GM12878 (cell line): ENCODE results near the gene COL13A1. TPM values are rescaled to one million over a fixed set of nuclear protein-coding genes. Genes with fewer than 3 reads are reported as not detected.

Experiments
- ATAC-seq: fragments of 200-7000 bp; cut with Tn5 transposase; 3 replicates; pipeline ENCODE4 v1.9.1; 2020; ENCODE audit warnings: mild to moderate bottlenecking, moderate library complexity
- BruUV-seq: library from RNA; stranded (reverse); fragments of 400-500 nt; replicated peaks from 2 replicates; lab custom pipeline; 2021; lab: Mats Ljungman, UMichigan
- CTCF ChIA-PET: fragments of 300-600 bp; sonication (Branson Sonifier 250); formaldehyde crosslinking; extraction: SDS; loops from one replicate; lab custom pipeline; 2021; ENCODE audit warnings: inconsistent platforms; lab: Yijun Ruan, JAX
- POLR2A ChIA-PET: fragments of 350-600 bp; formaldehyde crosslinking; extraction: SDS; loops from one replicate; lab custom pipeline; 2021; ENCODE audit warnings: inconsistent platforms; lab: Charles Lee
- RAD21 ChIA-PET: fragments of 300-600 bp; sonication (Branson Sonifier 250); formaldehyde crosslinking; loops from one replicate; lab custom pipeline; 2023; ENCODE audit warnings: antibody characterized with exemption; ENCODE audit not compliant: unreplicated experiment; lab: Charles Lee
- SMC1A ChIA-PET: fragments of 300-600 bp; sonication (Branson Sonifier 250); formaldehyde crosslinking; loops from one replicate; lab custom pipeline; 2023; ENCODE audit not compliant: unreplicated experiment, uncharacterized antibody; lab: Charles Lee
- DNase-seq: peaks from one replicate; pipeline ENCODE4 v3.0.0-alpha.2; 2011; ENCODE audit warnings: low read depth, low spot score
- FAIRE-seq: peaks from 3 replicates; lab custom pipeline; 2011; peaks lifted over from hg19 to GRCh38; lab: Jason Lieb, UNC
- H2AFZ ChIP-seq: 2 replicates; pipeline ENCODE4 v1.6.0; 2011; ENCODE audit warnings: low read depth, low read length, control low read depth; ENCODE audit not compliant: control insufficient read depth
- H3K27ac ChIP-seq: 2 replicates; pipeline ENCODE4 v1.5.1; 2011; ENCODE audit warnings: control low read depth; ENCODE audit not compliant: control insufficient read depth, insufficient read depth
- H3K27me3 ChIP-seq, 2 experiments: replicated peaks in 1 of 2; 2 replicates each; pipeline versions ENCODE4 v1.6.0 to v1.6.1; 2011; ENCODE audit warnings: low read length in 1 of 2; ENCODE audit not compliant: control insufficient read depth in 2 of 2, insufficient read depth in 2 of 2
- H3K36me3 ChIP-seq, 2 experiments: 2 replicates each; pipeline ENCODE4 v1.5.1; 2011; ENCODE audit warnings: low read length in 1 of 2; ENCODE audit not compliant: control insufficient read depth in 2 of 2, insufficient read depth in 2 of 2
- H3K4me1 ChIP-seq: 2 replicates; pipeline ENCODE4 v1.6.1; 2011; ENCODE audit warnings: mild to moderate bottlenecking, low read length, moderate library complexity, mixed read lengths; ENCODE audit not compliant: control insufficient read depth, insufficient read depth
- H3K4me2 ChIP-seq: 2 replicates; pipeline ENCODE4 v1.6.0; 2011; ENCODE audit warnings: control low read depth; ENCODE audit not compliant: control insufficient read depth, insufficient read depth
- H3K4me3 ChIP-seq: fragments of 200-600 bp; sonication (generic); 2 replicates; pipeline ENCODE4 v1.5.1; 2016
- H3K79me2 ChIP-seq: 2 replicates; pipeline ENCODE4 v1.6.0; 2011; ENCODE audit warnings: low read length; ENCODE audit not compliant: control insufficient read depth, insufficient read depth
- H3K9ac ChIP-seq: 2 replicates; pipeline ENCODE4 v1.8.0; 2011; ENCODE audit warnings: low read length, control low read depth, mixed read lengths; ENCODE audit not compliant: control insufficient read depth, insufficient read depth
- H3K9me3 ChIP-seq: replicated peaks from 3 replicates; pipeline ENCODE4 v1.5.1; 2011; ENCODE audit warnings: mild to moderate bottlenecking, low read length; ENCODE audit not compliant: control insufficient read depth, insufficient read depth
- H4K20me1 ChIP-seq: 2 replicates; pipeline ENCODE4 v1.6.0; 2011; ENCODE audit not compliant: control insufficient read depth, insufficient read depth
- EP300 ChIP-seq, 2 experiments: fragments of 150-350 bp in 1 of 2; IDR thresholded peaks; 2 replicates each; pipeline ENCODE4 v1.6.1; 2011 to 2012; ENCODE audit warnings: low read depth in 2 of 2, low read length in 2 of 2, borderline replicate concordance in 1 of 2, improper control_type of control experiment in 1 of 2, inconsistent platforms in 1 of 2; ENCODE audit not compliant: control insufficient read depth in 1 of 2
- MTA3 ChIP-seq: IDR thresholded peaks from 2 replicates; pipeline ENCODE4 v1.6.1; 2012; ENCODE audit warnings: low read length, inconsistent platforms, borderline replicate concordance
- NFYA ChIP-seq: IDR thresholded peaks from 2 replicates; pipeline ENCODE4 v1.6.1; 2011; ENCODE audit warnings: low read depth, mild to moderate bottlenecking, low read length, improper control_type of control experiment, borderline replicate concordance
- PAX8 ChIP-seq: fragments of 450-650 bp; IDR thresholded peaks from 2 replicates; pipeline ENCODE4 v1.6.1; 2017; ENCODE audit warnings: mild to moderate bottlenecking, moderate library complexity
- STAT1 ChIP-seq: fragments of 450-650 bp; conservative IDR thresholded peaks from 2 replicates; pipeline ENCODE4 v1.6.1; 2014; ENCODE audit warnings: antibody characterized with exemption, mild to moderate bottlenecking
- TCF7 ChIP-seq: IDR thresholded peaks from 2 replicates; pipeline ENCODE4 v1.6.1; 2014; ENCODE audit warnings: antibody characterized with exemption, borderline replicate concordance
- WGBS: methylation state at CpG from one replicate; pipeline ENCODE4 v1.1.6; 2016; ENCODE audit warnings: low lambda C conversion rate; ENCODE audit not compliant: insufficient replicate concordance, insufficient coverage; ENCODE audit errors: missing lambda C conversion rate; 5-methylcytosine and 5-hydroxymethylcytosine counted together
- in situ Hi-C: fragments of 300-500 bp; cut with MboI; formaldehyde crosslinking; loops from 9 replicates; pipeline ENCODE4 v1.14.3; 2018; ENCODE audit warnings: mixed read lengths
- intact Hi-C: fragments of 100-400 bp; cut with micrococcal nuclease; formaldehyde crosslinking; loops from one replicate; pipeline ENCODE4 v1.14.2; 2022; ENCODE audit not compliant: unreplicated experiment
- polyA plus RNA-seq, 11 experiments: library from polyadenylated mRNA; depleted of rRNA in 4 of 11; unstranded in 6 of 11; stranded (reverse) in 5 of 11; fragments of >200 nt; fragmentation: Nextera tagmentation in 4 of 11; fragmentation: Illumina TruSeq in 1 of 11; extraction: Ambion mirVana in 4 of 11; extraction: Trizol in 1 of 11; gene quantifications; 1 replicate in 1 of 11; 2 replicates in 10 of 11; pipeline versions ENCODE4 v1.2.1 to v1.2.3, GENCODE V29; 2011 to 2016; ENCODE audit warnings: inconsistent platforms in 2 of 11, missing spikeins in 2 of 11, low read depth in 1 of 11
- total RNA-seq, 4 experiments: library from RNA; depleted of rRNA in 3 of 4; stranded (reverse); fragments of >200 nt in 3 of 4; fragmentation: Illumina TruSeq in 1 of 4; extraction: Trizol in 1 of 4; gene quantifications; 2 replicates each; pipeline versions ENCODE4 v1.2.1 to v1.2.3, GENCODE V29; 2013 to 2021
- TF ChIP-seq, protein P1 (sequence below): fragments of 450-650 bp; IDR thresholded peaks from 2 replicates; pipeline ENCODE4 v1.6.1; 2016; ENCODE audit warnings: mild to moderate bottlenecking, moderate library complexity, borderline replicate concordance
- TF ChIP-seq, protein P2 (sequence below): fragments of 150-350 bp; IDR thresholded peaks from 2 replicates; pipeline ENCODE4 v1.6.1; 2014; ENCODE audit warnings: mild to moderate bottlenecking, low read depth, low read length

COL13A1 gene
- total and polyA plus RNA-seq, 10 of the 15 experiments (the other 5 are each of a cell fraction or from before 2014, with no cell fraction given): 0.03 to 0.15 (median 0.05) TPM; not detected in 7

DNA sequence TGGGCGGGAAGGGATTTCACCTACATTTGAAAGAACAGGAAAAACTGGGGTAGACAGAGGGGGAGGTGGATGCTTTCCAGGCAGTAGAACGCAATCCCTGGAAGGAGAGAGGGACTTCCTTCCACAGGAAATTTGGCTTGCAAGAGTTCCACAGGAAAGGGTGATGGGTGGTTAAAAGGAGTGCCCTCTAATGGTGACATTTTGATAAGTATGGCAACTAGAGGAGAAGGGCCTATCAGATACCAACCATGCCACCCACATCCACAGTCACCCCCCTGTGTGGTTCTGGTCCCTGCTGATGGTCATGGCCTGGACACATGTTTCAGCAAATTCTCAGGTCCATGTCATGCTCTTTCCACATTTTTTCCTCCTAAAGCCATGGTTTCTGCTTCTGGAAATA, 27.1 kb upstream of the COL13A1 start:
- ChIA-PET RAD21 (no interaction called here), POLR2A (no interaction called here), CTCF (no interaction called here), SMC1A (no interaction called here)
- no peak for ATAC-seq
- no peak for FAIRE-seq
- H3K9me3 ChIP-seq: no peaks in the 10 kb centered on the region; the same call in 2 of the 3 replicates
- no peak overlapping the region for H3K27ac ChIP-seq
- no peaks in the 10 kb centered on the region for H3K4me1 ChIP-seq
- BruUV-seq: no TSS peak
- intact Hi-C loops: no loop called here
- H3K9ac ChIP-seq: no peak overlapping the region
- H3K4me3 ChIP-seq: no peak overlapping the region
- H3K79me2 ChIP-seq: no peaks in the 10 kb centered on the region
- 39% methylated on average over 2 of the region's 2 CpGs for WGBS
- in situ Hi-C loops: no loop called here
- no peak overlapping the region for H3K4me2 ChIP-seq
- TF ChIP-seq MTA3: no peak
- TF ChIP-seq PAX8: no peak
- TF ChIP-seq, protein P1, sequence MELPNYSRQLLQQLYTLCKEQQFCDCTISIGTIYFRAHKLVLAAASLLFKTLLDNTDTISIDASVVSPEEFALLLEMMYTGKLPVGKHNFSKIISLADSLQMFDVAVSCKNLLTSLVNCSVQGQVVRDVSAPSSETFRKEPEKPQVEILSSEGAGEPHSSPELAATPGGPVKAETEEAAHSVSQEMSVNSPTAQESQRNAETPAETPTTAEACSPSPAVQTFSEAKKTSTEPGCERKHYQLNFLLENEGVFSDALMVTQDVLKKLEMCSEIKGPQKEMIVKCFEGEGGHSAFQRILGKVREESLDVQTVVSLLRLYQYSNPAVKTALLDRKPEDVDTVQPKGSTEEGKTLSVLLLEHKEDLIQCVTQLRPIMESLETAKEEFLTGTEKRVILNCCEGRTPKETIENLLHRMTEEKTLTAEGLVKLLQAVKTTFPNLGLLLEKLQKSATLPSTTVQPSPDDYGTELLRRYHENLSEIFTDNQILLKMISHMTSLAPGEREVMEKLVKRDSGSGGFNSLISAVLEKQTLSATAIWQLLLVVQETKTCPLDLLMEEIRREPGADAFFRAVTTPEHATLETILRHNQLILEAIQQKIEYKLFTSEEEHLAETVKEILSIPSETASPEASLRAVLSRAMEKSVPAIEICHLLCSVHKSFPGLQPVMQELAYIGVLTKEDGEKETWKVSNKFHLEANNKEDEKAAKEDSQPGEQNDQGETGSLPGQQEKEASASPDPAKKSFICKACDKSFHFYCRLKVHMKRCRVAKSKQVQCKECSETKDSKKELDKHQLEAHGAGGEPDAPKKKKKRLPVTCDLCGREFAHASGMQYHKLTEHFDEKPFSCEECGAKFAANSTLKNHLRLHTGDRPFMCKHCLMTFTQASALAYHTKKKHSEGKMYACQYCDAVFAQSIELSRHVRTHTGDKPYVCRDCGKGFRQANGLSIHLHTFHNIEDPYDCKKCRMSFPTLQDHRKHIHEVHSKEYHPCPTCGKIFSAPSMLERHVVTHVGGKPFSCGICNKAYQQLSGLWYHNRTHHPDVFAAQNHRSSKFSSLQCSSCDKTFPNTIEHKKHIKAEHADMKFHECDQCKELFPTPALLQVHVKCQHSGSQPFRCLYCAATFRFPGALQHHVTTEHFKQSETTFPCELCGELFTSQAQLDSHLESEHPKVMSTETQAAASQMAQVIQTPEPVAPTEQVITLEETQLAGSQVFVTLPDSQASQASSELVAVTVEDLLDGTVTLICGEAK: no peak
- TF ChIP-seq TCF7: no peak
- no peak for TF ChIP-seq EP300 (IDR thresholded peaks at IDR 0.05; ENCODE audit: borderline replicate concordance in 1 of 2, control insufficient read depth in 1 of 2, low read depth in 2 of 2, low read length in 2 of 2)
- no peak for TF ChIP-seq NFYA
- TF ChIP-seq, protein P2, sequence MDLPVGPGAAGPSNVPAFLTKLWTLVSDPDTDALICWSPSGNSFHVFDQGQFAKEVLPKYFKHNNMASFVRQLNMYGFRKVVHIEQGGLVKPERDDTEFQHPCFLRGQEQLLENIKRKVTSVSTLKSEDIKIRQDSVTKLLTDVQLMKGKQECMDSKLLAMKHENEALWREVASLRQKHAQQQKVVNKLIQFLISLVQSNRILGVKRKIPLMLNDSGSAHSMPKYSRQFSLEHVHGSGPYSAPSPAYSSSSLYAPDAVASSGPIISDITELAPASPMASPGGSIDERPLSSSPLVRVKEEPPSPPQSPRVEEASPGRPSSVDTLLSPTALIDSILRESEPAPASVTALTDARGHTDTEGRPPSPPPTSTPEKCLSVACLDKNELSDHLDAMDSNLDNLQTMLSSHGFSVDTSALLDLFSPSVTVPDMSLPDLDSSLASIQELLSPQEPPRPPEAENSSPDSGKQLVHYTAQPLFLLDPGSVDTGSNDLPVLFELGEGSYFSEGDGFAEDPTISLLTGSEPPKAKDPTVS: no peak
- no peak for TF ChIP-seq STAT1
- no peak overlapping the region for H2AFZ ChIP-seq
- no peaks in the 10 kb centered on the region for H3K36me3 ChIP-seq
- 0 out of 4 replicates have a peak, but pooled peaks cover 0 to 2% of the 10 kb centered on the region in 2 experiments for H3K27me3 ChIP-seq
- no peaks in the 10 kb centered on the region; the same call in 1 of the 2 replicates for H4K20me1 ChIP-seq
- DNase-seq: no peak
